HEK293T (cell line): ENCODE measurements around the gene KCNJ1.

ENCODE experiments used
- ARNT ChIP-seq: fragments of 450-650 bp; IDR thresholded peaks from 2 replicates; pipeline ENCODE4 v1.6.1; 2017; ENCODE audit warnings: mild to moderate bottlenecking
- BHLHE40 ChIP-seq: fragments of 450-650 bp; IDR thresholded peaks from 2 replicates; pipeline ENCODE4 v1.6.1; 2016; ENCODE audit warnings: mild to moderate bottlenecking, moderate library complexity, borderline replicate concordance
- ELF4 ChIP-seq: fragments of 450-650 bp; IDR thresholded peaks from 2 replicates; pipeline ENCODE4 v1.6.1; 2017; ENCODE audit warnings: antibody characterized with exemption
- FOXA1 ChIP-seq: fragments of 450-650 bp; IDR thresholded peaks from 2 replicates; pipeline ENCODE4 v1.6.1; 2016; ENCODE audit warnings: mild to moderate bottlenecking
- FOXM1 ChIP-seq: fragments of 450-650 bp; IDR thresholded peaks from 2 replicates; pipeline ENCODE4 v1.6.1; 2017; ENCODE audit warnings: mild to moderate bottlenecking, borderline replicate concordance
- HDGF ChIP-seq: fragments of 450-650 bp; IDR thresholded peaks from 2 replicates; pipeline ENCODE4 v1.6.1; 2017; ENCODE audit warnings: antibody characterized with exemption, borderline replicate concordance
- LEF1 ChIP-seq: fragments of 450-650 bp; IDR thresholded peaks from 2 replicates; pipeline ENCODE4 v1.6.1; 2017; ENCODE audit warnings: mild to moderate bottlenecking, borderline replicate concordance
- NFRKB ChIP-seq: fragments of 450-650 bp; IDR thresholded peaks from 2 replicates; pipeline ENCODE4 v1.6.1; 2016; ENCODE audit warnings: mild to moderate bottlenecking, moderate library complexity
- SP1 ChIP-seq: fragments of 450-650 bp; IDR thresholded peaks from 2 replicates; pipeline ENCODE4 v1.6.1; 2017
- SUZ12 ChIP-seq: fragments of 450-650 bp; IDR thresholded peaks from 2 replicates; pipeline ENCODE4 v1.6.1; 2016; ENCODE audit warnings: mild to moderate bottlenecking
- ZNF384 ChIP-seq: fragments of 450-650 bp; IDR thresholded peaks from 2 replicates; pipeline ENCODE4 v1.6.1; 2016
- TF ChIP-seq, protein P1 (sequence below): fragments of 450-650 bp; IDR thresholded peaks from 2 replicates; pipeline ENCODE4 v1.6.1; 2016

DNA sequence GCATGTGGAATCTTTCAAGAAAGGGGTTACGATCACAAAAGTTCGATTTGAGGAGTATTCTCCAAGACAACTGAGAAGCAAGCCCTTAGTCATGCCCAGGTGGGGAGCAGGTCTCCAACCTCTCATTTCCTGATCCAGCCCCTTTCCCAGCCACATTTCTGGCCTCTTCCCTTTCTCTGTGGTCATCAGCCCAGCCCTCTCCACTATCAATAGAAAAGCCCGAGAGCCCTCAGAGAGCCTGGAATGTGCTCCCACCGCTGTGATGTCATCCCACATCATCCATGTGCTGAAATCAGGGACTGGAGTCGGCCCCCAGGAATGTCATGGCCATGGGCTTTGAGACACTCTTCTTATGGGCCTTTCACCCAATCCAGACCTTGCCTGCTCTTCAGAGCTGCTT lies 62.6 kb downstream of the KCNJ1 start:
- TF ChIP-seq ZNF384 = no peak
- no peak for TF ChIP-seq FOXM1
- no peak for TF ChIP-seq BHLHE40
- TF ChIP-seq SUZ12 = no peak
- TF ChIP-seq, protein P1, sequence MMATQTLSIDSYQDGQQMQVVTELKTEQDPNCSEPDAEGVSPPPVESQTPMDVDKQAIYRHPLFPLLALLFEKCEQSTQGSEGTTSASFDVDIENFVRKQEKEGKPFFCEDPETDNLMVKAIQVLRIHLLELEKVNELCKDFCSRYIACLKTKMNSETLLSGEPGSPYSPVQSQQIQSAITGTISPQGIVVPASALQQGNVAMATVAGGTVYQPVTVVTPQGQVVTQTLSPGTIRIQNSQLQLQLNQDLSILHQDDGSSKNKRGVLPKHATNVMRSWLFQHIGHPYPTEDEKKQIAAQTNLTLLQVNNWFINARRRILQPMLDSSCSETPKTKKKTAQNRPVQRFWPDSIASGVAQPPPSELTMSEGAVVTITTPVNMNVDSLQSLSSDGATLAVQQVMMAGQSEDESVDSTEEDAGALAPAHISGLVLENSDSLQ = no peak
- no peak for TF ChIP-seq FOXA1
- TF ChIP-seq ELF4 = no peak
- no peak for TF ChIP-seq SP1
- no peak for TF ChIP-seq HDGF
- TF ChIP-seq ARNT = no peak
- TF ChIP-seq NFRKB = no peak
- TF ChIP-seq LEF1 = no peak
